ENCODE measurements around the gene VPS52.

Gene VPS52

GRCh38 chr6:33201935-33202334, 69.7 kb downstream of the VPS52 start:
- no peak for DNase-seq (ENCODE audit: low read depth, low spot score)
- no peak overlapping the region for H3K27ac ChIP-seq

DNA sequence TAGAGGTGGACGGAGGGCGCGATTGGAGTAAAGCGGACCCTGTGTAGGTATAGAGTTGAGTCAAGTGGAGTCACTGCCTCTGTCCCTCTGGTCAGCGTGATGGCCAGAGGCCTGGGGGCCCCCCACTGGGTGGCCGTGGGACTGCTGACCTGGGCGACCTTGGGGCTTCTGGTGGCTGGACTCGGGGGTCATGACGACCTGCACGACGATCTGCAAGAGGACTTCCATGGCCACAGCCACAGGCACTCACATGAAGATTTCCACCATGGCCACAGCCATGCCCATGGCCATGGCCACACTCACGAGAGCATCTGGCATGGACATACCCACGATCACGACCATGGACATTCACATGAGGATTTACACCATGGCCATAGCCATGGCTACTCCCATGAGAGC, 70.5 kb downstream of the VPS52 start:
- peak overlapping the region; percentile 86 for H3K27ac ChIP-seq
- DNase-seq (ENCODE audit: low read depth, low spot score) = no peak

All from epithelial cell of prostate (primary cell).